Uterus (tissue), 2 donors: ENCODE data around the gene UBXN1.

Source experiments
- CTCF ChIP-seq, 4 experiments: fragments of 200-600 bp in 2 of 4; fragments of 450-650 bp in 2 of 4; sonication (generic) in 2 of 4; IDR thresholded peaks; one replicate each; pipeline ENCODE4 v1.5.1; 2016 to 2019; ENCODE audit warnings: antibody characterized with exemption in 4 of 4, mild to moderate bottlenecking in 2 of 4, moderate library complexity in 1 of 4
- POLR2A ChIP-seq, 2 donors: fragments of 450-650 bp; IDR thresholded peaks; one replicate each; pipeline ENCODE4 v1.6.1; 2016; ENCODE audit warnings: antibody characterized with exemption in 2 of 2, mild to moderate bottlenecking in 1 of 2, moderate library complexity in 1 of 2

- peak in 3 of 4 experiments; percentile 28 to 33 (median 31) for TF ChIP-seq CTCF (IDR thresholded peaks at IDR 0.05)
- peak; percentile 60 to 64 for TF ChIP-seq POLR2A (IDR thresholded peaks at IDR 0.05)
Measured at GRCh38 chr11:62709247-62710000, 30.6 kb upstream of the UBXN1 start.
